ENCODE measurements around the gene ZNF286A.
"Not testable (repeated sequence)": the region's sequence is repeated elsewhere in the genome, so short reads cannot be mapped to it uniquely, and the experiment has no call there.

Gene ZNF286A

DNA sequence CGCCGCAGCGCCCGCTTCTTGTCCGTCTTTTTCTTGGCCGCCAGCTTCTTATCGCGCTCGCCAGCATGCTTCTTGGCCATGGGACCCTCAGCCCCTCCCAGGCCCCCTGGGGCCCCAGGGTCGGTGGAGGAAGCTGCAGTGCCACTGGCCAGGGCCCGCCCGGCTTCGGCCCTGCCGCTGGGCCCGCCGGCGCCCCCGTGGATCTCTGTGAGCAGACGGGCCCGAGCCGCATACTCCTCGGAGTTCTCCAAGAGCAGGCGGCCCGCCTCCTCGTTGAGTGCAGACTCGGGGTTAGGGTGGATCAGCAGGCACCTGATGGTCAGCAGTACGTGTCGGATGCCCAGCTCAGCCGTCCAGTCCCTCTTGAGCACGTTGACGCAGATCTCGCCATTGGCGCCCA, 4.7 kb downstream of the ZNF286A start:
- DNase-seq = not testable (repeated sequence)

DNA sequence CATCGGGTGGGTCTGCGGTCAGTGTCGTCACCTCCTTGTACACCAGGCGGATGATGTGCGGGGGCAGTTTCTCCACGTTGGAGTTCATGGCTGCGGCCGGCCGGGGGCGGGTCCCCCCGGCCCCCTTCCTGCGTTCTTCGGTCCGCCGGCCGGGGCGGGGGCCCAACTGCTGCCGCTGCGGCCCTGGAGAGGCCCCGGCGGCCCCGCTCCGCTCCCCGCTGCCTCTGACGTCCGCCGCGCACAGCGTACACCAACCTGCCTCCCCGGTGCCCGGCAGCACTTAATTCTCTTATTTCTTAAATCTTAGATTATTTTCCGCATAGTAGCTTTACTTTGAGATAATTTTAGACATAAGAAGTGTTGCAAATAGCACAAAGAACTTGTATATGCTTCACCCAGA, 5.3 kb downstream of the ZNF286A start:
- DNase-seq = not testable (repeated sequence)

DNA sequence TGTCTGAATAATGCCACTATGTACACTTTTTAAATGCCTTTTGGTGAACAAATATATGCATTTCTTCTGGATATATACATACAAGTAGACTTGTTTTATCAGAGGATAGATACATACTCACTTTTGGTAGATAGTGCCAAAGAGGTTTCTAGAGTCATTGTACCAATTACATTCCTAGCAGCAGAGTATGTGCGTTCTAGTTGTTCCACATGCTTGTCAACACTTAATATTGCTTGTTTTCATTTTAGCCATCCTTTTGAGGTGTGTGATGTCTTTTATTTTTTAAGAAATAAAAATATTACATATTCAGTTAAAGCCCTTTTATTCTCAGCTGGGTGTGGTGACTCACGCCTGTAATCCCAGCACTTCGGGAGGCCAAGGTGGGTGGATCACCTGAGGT, 9.3 kb downstream of the ZNF286A start:
- DNase-seq = not testable (repeated sequence)

DNA sequence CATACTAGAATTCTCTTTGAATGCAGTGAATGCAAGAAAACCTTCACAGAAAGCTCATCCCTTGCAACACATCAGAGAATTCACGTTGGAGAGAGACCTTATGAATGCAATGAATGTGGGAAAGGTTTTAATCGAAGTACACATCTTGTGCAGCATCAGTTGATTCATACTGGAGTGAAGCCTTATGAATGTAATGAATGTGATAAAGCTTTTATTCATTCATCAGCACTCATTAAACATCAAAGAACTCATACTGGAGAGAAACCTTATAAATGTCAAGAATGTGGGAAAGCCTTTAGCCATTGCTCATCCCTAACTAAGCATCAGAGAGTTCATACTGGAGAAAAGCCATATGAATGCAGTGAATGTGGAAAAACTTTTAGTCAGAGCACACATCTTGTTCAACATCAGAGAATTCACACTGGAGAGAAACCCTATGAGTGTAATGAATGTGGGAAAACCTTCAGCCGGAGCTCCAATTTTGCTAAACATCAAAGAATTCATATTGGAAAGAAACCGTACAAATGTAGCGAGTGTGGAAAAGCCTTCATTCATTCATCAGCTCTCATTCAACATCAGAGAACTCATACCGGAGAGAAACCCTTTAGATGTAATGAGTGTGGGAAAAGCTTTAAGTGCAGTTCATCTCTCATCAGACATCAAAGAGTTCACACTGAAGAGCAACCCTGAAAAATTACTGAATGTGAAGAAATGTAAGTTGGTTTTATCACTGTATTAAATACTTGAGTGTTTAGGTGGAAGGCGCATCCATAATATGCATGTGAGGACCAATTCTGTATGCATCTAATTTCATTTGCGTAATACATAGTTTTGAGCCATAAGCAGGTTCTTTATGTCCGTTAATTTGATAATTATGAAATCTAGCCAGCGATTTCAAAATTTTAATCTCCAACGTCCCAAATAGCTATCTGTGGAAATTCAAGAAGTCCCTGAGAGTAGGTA, 17.3 kb downstream of the ZNF286A start:
- DNase-seq = not testable (repeated sequence)

DNA sequence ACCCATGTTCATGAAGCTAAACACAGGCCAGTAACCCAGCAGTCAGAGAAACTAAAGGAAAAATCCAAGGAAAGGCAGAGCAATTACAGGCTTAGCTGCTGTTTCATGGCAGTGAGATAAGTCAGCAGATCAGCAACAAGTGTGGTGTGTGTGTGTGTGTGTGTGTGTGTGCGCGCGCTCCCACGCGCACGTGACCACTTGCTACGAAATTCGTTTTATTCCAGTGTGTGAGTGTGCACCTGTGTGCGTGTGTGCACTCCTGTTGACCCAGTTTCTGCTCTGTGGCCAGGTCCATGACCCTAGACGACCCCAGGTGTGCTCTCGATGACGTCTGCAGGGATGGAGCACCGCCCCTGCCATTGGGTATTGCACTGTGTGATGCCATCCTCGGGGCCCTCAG, 31.0 kb downstream of the ZNF286A start:
- not testable (repeated sequence) for DNase-seq

DNA sequence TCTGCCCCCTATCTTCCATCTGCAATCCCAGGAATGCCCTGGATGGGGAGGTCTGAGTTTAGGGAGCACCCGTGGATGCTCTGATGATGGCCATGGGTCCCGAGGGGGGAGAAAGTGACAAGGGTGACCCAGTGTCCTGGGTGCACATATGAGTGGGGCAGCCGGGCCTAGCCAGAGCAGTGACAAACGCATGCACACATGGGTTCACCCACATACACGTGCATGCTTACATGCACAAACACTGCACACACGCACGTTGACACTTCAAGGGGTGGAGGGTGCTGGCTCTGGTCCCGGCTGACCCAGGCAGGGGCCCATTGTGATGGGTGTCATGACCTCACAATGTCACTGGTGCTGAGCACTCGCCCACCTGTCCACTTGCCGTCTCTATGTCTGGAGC, 32.3 kb downstream of the ZNF286A start, which contains the start of gene TBC1D26:
TBC1D26 (plus strand) TSS at position 384 of the 400 bp plus-strand sequence. CDS start 3,066 bp downstream, outside the sequence.
- DNase-seq = not testable (repeated sequence)

DNA sequence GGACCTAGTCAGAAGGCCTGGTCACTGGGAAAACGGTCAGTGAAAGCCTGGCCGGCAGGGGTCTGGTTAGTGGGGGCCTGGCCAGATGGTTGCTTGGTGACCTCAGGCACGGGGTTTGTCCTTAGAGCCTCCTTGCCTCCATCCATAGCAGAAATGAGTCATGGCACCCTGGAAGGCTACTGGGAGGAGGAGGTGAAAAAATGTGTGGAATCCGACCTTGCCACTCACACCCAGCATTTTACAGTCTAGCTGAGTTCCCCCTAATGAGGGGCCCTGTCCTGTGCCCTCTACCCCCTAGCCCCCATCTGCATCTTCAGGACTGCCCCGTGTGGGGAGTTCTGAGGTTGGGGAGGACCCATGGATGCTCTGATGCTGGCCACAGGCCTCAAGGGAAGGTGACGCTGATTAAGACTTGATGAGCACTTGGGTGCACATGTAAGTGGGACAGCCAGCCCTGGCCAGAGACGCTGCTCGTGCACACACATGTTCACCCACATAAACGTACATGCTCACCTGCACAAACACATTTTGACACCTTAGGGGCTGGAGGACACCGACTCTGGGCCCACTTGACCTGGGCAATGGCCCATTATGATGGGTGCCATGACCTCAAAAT, 33.7 kb downstream of the ZNF286A start:
- DNase-seq = not testable (repeated sequence)

DNA sequence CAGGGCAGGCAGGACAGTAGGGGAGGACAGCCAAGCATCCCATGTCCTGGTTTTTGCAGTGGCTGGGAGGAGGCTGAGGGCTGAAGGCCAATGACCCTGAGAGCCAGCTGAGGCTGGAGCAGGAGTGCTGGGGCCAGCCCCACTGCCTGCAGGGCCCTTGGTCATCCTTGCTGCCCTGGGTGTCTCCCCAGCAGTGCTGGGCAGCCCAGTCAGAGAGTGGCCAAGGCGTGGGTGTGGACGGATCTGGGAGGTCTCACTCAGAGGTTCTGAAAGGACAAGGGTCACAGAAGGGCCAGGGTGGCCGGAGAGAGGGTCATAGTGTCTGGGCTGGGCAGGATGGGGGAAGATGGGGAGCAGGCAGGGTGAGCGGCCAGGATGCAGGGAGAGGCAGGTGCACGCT, 37.0 kb downstream of the ZNF286A start:
- DNase-seq = not testable (repeated sequence)

DNA sequence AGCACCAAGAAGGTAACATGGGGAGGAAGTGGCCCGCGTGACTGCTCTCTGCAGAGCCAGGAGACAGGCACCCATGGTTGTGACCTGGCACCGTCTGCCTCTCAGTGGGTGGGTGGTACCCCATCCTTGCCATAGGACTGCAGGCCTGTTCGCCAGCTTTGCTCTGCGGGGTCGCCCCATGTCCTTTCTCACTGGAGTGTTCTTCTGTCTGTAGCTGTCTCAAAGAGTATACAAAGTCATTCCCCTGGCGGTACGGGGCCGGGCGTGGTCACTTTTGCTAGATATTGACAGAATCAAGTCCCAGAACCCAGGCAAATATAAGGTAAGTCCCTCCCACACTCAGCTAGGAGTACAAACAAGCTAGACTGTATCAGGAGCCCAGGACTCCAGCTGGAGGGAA, 38.5 kb downstream of the ZNF286A start:
- DNase-seq = no peak

DNA sequence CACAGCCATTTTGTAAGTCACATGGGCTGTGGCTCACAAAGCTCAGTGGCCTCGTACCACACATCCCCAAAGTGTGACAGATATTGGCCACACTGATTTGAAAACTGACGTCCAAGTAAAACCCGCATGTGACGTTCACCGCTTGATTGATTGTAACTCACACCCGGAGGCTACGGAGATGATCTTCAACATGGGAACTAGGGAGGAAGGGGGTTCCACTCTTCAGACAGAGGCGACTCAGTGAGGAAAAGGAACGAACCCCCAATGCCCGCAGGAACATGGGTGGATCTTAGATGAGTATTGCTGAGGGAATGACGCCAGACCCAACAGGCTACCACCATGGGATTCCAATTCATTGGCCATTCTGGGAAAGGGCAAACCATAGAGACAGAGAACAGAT, 39.7 kb downstream of the ZNF286A start:
- DNase-seq = not testable (repeated sequence)

DNA sequence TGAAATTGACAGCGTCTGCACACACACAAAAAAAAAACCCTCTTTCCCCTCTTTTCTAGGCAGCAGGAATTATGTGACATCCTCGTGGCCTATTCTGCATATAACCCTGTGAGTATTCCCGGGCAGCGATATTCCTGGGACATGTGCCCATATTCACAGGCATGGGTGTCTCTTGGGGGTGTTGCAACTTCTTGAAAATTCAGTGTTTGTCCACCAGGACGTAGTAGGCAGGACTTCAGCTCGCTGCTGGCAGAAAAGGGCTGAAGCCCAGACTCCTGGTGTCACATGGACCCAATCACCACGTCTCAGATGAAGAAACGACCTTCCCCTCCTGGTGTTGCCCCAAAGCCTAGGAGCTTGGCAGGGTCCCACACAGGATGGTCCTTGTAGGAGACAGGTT, 40.5 kb downstream of the ZNF286A start:
- DNase-seq = not testable (repeated sequence)

DNA sequence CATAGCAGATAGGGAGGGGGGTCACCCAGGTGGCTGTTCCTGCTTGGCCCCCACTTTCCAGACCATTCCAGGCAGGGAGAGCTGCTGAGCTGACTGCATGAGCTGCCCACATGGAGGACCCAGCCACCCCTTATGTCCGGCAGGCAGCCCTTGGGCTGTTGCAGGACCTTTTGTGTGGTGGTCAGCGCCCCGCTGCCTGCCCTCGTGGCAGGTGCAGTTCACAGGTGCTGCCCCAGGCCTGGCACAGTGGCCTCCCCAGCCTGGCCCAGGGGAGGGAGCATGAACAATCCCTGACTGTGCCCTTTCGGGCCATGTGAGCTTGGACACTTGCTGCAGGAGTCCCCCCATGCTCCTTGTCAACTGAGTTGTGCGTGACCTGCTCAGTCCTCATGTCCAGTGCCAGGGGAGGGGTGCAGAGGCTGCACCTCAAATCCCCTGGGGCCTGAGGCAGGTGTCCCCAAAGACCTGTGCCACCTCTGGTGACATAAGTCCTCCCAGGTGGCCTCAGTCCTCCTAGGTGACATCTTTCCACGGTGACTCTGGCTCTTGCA, 41.1 kb downstream of the ZNF286A start:
- DNase-seq = no peak

DNA sequence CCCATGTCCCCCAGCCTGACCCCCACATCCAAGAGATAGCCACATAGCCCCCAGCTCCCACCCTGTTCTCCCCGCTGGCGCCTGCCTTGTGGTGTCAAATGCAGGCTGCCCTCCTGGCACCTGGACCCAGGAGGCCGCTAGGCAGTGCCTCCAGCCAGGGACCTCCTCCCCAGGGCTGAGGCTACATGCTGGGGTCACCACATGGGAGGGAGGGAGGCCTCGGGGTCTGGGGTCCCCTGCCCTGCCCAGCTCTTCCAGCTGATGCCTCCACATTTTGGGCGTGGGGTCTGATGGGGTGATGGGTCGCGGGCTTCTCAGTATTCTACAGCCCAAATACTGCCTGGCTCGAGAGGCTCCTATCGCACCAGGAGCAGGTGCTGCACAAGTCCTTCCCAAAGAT, 42.1 kb downstream of the ZNF286A start:
- DNase-seq = no peak

DNA sequence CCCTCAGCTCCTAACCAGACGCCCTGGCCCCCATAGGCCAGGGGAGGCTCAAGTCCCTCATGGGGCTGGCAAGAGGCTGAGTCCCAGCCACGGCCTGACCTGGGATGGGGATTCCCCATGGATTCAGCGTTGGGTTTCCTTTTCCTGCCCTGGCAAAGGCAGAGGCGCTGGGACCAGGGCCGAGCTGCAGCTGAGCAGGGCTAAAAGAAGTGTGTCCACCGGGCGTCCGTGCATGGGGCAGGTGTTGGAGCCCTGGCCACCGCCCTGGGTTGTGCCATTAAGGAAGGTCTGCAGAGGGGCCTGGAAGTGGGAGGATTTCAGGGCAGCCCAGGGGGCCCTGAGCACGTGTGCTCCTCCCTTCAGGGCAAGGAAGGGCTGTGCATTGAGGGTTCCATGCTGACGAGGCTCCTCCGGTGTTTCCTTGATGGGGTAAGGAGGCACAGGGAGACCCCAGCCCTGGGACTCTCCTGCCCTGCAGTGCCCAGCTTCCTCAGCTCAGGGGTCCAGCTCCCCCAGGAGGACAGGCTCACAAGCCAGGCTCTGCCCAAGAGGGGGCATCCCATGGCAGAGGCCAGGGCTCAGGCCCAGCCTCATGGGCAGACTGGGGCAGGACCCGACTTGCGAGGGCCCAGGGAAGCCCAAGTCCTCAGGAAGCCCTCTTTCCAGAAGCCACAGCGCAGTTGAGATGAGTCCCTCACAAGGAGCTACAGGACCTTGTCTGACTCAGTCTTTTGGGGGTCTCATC, 42.7 kb downstream of the ZNF286A start:
- DNase-seq = no peak

DNA sequence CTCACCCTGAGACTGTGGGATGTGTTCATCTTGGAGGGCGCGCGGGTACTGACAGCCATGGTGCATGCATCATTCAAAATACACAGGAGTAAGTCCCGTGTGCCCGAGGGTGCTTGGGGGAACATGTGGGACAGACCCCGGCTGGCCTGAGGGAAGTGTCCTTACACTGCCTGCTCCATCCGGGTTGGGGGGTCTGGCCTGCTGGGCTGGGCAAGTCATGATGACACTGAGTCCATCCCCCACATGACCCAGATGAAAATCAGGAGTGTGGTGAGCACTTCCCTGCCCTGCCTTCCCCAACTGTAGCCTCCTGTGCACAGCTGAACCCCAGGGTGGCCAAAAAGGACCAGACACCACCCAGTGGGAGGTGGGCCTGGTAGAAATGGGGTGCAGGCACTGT, 43.4 kb downstream of the ZNF286A start:
- no peak for DNase-seq

DNA sequence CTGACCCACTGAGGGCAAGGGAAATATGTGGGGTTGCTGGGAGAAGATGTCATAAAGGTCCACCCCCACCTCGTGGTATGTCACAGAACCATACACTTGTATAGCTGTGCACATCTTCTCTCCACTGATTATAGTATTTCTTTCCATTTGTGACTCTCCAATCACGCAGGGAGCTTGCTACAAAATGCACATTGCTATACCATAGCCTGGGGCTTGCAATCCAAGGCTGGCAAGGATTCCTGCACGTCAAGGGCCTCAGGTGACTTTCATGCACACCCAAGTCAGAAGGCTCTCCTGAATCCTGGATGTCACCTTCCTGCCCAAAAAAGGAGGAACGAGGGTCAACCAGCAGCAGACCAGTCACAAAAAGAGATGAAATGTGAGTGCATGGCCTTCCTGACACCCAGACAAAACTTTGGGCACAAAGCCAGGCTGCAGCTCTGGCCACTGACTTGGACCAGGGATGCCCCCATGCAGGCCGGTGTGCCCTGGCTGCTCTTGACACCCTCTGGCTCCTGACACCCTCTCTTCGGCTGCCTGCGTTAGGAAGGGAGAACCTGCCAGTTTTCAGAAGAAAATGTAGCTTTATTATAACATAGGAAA, 44.6 kb downstream of the ZNF286A start:
- no peak for DNase-seq

DNA sequence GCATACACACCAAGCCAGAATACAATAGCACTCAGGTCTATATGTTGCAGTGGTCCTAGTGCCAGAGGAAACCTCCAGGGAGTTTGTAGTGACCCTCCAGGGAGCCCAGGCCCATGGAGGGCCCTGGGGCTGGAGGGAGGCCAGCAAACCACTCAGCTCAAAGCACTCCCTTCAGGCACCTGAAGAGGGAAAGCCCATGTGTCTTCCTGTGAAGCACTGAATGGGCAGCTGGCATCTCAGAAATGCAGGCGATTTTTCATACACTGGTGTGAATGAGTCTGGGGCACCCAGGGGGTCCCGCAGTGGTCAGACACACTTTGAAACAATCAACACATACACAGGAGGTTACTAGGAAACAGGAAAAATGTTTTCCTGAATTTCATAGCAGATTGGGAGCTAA, 45.3 kb downstream of the ZNF286A start:
- peak; percentile 27 for DNase-seq

DNA sequence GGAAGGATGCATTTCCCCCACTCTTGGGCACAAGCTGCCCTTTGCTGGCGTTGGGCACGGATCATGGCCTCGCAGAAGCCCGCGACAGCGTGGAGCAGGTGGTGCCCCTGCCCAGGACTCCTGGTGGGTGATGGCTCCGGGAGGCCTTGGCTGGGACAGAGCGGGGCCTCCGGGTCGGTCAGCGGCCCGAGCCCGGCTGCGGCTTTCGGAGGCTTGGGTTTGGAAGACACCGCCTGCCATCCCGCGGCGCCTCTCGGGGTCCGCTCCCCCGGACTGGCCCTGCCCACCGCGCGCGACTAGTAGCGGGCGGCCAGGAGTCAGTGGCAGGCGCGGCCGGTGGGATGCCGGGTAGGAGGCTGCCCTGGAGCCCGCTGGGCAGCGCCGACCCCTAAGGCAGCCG, 49.9 kb downstream of the ZNF286A start:
- DNase-seq = not testable (repeated sequence)

DNA sequence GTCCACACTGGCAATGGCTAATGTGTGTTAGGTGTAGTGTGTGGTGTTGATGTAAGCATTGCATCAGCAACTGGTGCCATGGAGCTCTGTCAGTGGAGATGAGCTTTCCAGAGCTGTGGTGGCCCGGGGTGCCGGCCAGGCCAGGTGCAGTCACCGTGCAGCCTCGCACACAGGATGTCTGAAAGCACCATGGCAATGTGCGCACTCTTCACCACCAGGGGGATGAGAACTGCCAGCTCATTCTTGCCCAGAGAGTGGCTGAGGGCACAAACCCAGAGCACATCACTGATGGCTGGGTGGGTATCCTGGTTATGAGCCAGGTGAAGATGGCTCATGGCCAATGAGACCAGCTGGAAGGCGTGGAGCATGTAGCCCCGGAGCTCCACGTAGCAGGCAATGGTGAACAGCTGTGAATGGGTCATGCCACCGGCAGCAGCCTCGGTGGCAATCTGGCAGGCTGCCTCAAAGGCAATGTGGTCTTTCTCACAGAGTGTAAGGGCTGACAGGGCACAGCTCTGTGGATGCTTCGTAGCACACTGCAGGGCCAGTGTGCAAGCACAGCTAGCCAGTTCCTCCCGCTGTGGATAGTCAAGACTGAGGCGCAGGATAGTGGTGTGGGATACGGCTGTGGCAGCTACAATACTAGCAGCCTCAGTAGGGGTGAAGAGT, 69.4 kb downstream of the ZNF286A start:
- DNase-seq = not testable (repeated sequence)
